Measurements from ENCODE around the gene CCL3.
A peak's percentile ranks its signal among the peaks of the same experiment; 100 is the strongest.
"Not testable (repeated sequence)": the region's sequence is repeated elsewhere in the genome, so short reads cannot be mapped to it uniquely, and the experiment has no call there.

CCL3 gene

DNA sequence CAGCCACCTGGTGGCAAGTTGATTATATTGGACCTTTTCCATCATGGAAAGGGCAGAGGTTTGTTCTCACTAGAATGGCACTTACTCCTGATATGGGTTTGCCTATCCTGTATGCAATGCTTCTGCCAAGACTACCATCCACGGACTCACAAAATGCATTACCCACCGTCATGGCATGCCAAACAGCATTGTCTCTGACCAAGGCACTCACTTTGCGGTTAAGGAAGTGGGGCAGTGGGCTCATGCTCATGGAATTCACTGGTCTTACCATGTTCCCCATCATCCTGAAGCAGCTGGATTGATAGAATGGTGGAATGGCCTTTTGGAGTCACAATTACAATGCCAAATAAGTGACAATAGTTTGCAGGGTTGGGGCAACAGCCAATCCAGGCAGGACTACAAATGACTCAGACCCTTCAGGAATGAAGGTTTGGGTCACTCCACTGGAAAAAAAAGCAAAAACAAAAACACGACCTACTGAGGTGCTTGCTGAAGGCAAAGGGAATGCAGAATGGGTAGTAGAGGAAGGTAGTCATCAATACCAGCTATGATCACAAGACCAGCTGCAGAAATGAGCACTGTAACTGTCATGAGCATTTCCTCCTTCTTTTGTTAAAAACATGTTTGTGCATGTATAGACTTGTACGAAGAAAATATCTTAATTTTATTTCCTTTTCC is 25.2 kb upstream of the CCL3 start:
- DNase-seq: not testable (repeated sequence)

GRCh38 chr17:36113131-36113530 is 23.2 kb upstream of the CCL3 start:
- DNase-seq: not testable (repeated sequence)

GRCh38 chr17:36112572-36112971 is 22.6 kb upstream of the CCL3 start:
- DNase-seq: no peak

- DNase-seq: no peak
Measured at GRCh38 chr17:36111068-36111490, 21.1 kb upstream of the CCL3 start.

- not testable (repeated sequence) for DNase-seq
Measured at GRCh38 chr17:36108265-36108664, 18.3 kb upstream of the CCL3 start.

GRCh38 chr17:36107660-36108059 is 17.7 kb upstream of the CCL3 start:
- DNase-seq: no peak

DNA sequence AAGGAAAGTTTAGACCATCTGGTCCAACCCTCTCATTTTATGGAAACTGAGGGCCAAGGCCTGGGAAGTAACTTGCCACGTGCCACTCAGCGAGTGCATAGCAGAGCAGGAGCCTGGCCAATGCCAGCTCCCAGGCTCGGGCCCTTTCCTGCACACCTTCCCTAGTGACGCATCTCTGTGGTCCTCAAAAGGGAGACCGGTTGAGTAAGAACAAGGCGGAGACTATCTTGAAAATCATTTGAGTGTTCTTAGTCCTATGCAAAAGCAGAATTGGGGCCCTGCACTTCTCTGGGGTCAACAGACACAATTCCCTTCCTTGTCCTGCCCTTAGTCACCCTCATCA is 16.5 kb upstream of the CCL3 start:
- DNase-seq: no peak

DNA sequence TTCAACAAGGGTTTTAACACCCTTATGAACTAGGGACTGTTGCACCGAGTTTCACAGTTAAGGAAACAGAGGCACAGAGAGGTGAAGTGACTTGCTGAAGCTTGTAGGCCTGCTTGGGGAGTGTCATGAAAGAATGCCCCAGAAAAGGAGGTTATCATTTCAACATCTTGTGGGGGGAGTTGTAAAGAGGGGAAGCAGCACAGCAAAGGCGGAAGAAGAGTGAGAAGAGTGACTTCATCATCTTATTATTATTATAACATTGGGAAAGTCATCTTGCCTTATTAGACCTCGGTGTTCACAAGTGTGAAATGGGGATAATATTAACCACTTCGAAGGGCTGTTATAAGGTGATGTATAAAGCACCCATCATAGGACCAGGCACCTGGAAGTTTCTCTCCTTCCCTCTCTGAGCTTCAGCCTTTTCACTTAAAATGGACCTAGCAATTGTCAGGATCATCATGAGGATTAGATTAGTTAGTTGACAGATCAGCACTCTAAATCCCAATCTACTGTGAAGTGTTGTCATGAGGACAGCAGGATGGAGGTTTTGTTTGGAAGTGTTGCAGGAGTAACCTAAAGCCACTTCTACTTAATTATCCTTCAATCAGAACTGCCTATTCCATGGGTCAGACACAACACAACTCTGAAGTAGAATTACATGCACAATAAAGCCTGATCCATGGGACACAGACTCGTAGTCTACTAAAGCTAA is 16.0 kb upstream of the CCL3 start:
- no peak for DNase-seq

DNA sequence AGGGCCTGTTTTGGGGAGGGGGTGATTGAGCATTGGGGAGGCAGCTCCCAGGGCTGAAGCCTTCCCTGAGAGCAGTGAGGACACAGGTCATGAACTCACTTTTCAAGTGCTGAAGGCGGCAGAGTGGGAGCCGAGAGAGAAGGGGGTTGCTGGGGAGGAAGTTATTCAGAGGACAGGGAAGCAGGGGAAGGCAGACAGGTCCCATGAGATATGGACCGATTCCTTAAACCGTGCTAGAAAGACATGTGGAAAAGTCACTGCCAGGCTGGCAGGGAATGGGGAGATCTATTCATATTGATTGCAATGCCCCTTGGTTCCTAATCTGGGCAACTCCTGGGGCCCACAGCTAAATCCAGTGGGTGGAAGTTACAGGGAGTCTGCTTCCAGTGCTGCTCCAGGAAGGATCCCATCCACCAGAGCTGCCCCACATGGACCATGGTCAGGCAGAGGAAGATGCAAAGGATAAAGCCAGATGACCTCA is 14.8 kb upstream of the CCL3 start:
- DNase-seq: no peak

- not testable (repeated sequence) for DNase-seq
Measured at GRCh38 chr17:36104246-36104645, 14.3 kb upstream of the CCL3 start.

GRCh38 chr17:36103401-36103975 is 13.5 kb upstream of the CCL3 start, which contains the start of gene CCL4:
CCL4 (plus strand) TSS chr17:36103827; CDS start chr17:36103906, 79 bp downstream.
- peak; percentile 30 for DNase-seq

DNA sequence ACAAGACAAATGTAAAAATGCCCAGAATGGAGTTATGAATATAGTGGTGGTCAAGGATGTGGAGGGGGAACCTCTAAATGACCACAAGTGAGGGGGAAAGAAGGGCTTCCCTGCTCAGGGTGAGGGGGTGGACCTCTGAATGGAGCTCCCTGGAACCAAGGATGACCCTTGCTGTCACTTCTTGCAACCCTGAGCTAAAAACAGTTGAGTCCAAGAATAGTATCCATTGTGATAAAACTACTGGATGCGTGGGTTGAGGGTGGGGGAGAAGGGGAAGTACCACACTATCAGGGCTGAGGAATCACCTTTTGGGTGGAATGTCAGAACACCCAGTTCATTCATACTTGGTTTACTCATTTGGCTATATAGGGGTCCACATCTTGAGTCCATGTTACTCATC is 9.1 kb upstream of the CCL3 start:
- DNase-seq: not testable (repeated sequence)

DNA sequence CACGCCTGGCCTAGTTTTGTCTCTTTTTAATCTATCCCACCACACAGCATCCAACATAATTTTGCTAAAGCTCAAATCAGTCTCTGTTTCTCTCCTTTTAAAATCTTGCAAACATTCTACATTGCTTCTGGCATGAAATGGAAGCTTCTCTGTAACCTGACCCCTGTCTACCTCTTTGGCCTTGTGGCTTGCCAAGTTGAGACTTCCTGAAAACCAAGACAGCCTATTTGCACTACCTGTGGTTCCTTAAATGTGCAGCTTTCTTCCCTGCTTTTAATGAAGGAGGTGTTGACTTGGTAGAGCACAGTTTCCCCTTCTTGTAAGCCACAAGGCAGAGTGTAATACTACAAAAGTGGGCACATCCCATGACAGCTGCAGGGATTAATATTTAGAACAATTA is 6.0 kb upstream of the CCL3 start:
- no peak for DNase-seq

- DNase-seq: no peak
Measured at GRCh38 chr17:36094746-36095145, 4.8 kb upstream of the CCL3 start.

DNA sequence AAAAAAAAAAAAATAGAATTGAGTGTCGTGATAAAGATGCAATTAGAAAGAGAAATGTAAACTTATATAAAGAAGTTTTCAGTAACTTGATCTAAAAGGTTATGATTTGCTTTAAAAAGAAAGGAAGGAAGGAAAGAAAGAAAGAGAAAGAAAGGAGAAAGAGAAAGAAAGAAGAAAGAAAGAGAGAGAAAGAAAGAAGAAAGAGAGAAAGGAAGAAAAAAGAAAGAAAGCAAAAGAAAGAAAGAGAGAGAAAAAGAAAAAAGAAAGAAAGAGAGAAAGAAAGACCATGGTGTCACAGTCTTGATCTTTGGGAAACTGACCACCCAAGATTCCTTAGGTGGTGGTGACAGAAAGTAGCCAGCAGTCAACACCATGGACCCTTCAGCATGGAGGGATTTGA is 4.3 kb upstream of the CCL3 start:
- no peak for DNase-seq

- DNase-seq: not testable (repeated sequence)
Measured at GRCh38 chr17:36092715-36093114, 2.8 kb upstream of the CCL3 start.

DNA sequence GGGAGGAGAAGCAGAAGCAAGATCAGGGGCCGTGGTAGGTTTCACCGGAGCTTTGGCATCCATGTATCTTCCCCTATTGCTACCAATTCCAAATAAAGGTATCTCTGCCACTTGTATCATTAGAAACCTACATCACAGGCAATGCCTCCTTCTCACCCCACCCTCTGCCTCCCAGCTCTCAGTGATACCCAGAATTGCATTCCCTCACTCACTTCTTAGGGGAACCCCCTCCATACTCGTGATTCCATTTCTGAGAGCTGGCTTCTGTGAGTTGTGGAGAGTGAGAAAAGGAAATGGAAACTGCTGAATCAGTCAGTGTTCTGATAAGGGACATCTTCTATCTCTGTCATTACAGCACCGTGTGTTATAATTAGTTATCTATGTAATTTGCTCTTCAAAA is 2.3 kb upstream of the CCL3 start:
- peak; percentile 53 for DNase-seq

DNA sequence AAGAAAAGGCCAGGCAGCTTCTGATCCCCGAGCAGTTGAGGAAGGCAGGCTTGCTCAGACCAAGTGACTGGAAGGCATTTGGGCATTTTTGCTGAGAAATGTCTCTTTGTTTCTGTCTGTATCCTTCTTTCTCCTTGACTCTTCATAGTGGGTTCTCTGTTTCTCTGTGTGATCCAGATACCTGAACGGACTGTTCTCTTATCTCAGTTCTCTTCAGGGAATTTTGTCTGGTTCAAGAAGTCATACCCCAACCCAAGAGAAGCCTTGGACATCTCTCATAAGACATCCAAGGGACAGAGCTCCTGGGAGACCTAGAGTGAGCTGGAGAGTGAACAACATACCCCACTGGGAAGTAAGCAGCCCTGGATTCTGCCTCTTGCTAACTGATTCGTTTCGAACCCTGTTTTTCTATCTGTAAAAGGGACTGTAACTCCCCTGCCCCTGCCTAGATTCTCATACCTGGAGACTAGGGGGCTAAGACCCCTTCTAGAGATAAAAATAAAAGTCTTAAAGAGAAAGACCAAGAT is 541 bp downstream of the CCL3 start:
- no peak for DNase-seq

DNA sequence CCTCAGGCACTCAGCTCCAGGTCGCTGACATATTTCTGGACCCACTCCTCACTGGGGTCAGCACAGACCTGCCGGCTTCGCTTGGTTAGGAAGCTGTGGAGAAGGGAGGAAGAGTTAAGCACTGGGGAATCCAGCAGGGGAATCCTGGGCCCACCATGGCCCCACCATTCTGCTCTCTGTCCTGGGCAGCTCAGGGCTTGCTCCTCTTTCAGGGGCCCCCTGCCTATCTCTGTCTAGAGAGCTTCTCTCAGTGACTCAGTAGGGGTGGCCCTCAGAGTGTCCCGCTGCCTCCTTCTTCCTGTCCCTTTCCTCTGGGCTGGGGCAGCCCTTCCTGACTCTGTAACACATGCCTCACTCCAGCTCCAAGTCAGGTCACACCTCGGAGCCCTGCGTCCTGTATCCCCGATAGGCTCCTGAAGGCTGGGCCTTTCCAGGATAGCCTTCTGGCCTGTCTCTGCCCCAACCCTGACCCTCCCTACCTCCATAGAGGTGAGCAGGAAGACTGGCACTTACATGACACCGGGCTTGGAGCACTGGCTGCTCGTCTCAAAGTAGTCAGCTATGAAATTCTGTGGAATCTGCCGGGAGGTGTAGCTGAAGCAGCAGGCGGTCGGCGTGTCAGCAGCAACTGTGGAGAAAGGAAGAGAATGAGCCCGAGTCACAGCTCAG is 1.1 kb downstream of the CCL3 start:
- DNase-seq: no peak

DNA sequence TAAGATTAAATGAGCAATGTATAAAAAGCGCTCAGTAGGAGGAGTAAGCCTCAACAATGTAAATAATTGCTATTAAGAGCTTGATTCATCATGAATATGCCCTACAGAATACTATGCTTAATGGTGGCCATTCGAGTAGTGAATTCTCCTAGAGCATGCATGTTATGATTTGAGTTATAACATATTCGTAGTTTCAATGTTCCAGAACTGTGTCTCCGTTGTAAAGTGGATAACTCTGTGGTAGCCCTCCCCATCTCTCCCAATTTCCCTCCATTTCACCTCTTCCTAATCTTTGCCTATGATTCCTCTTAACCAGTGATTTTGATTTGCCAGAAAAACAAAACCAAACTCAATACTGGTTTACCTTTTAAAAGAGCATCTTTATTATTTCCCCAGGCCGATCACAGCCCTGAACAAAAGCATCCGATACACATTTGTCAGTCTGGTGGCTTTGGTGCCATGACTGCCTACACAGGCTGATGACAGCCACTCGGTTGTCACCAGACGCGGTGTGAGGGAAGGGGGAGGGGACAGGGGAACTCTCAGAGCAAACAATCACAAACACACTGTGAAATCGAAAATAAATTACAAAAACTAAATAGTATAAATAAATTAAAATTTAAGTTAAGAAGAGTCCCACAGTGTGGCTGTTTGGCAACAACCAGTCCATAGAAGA is 1.9 kb downstream of the CCL3 start:
- not testable (repeated sequence) for DNase-seq

DNA sequence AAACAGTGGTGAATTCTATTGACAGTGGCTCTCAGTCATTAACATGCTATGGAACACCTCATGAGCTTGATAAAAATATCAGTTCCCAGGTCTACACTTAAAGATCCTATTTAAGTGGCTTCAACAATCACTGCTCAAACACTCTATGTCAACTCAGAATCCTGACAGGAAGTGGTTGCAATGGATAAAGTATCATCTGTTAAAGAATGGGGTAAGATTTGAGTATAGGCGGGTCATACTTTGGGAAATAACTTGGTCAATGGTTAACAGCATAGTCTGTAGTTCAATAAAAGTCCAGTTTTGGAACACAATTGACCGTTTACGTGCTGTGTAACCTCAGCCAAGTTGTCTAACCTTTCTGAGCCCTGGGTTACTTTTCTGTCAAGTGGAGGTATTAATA is 2.5 kb downstream of the CCL3 start:
- not testable (repeated sequence) for DNase-seq

DNA sequence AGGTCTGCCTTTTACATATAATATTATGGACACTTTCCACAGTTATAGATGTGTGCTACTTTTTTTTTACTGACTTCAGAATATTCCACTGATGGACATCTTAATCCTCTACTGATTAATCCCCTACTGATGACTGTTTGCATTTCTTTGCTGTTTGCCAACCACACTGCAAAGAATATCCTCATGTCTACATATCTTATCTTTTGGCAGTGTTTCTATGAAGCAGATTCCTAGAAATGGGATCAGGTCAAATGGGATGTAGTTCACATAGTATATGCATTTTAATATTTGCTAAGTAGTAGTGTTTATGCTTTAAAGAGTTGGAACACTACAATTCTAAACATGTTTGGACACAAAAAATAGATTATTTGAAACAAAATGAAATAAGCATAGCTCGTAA is 3.2 kb downstream of the CCL3 start:
- DNase-seq: no peak

DNA sequence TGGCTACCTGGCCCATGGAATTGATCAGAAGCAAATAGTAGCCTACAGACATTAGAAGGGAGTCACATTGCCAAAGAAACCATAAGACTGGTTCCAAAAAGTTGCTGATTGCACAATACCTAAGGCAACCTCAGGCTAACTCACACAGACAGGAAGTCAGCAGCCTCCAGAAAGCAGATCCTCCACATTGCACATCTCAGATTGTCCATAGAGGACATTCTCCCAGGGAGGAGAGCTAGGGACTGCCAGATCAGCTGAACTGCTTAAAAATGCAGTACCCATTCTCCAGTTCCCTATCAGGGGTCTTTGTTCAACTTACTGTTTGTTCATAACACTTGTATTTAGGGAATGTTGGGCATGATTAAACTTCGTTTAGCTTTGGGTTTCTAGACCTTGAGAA is 4.2 kb downstream of the CCL3 start:
- DNase-seq: no peak

Measured in stimulated activated CD4-positive, alpha-beta T cell treated with anti-CD3 and anti-CD28 coated beads, Interleukin-4, amount 100 ng/mL, for 24 hours (primary cell).